Measurements from ENCODE around the gene HAAO.

- no peak for TF ChIP-seq CTCF (conservative IDR thresholded peaks at IDR 0.05; ENCODE audit: low read length)
- TF ChIP-seq EZH2phosphoT487 (IDR thresholded peaks at IDR 0.05; ENCODE audit: borderline replicate concordance) = no peak
Observed at GRCh38 chr2:42795275-42795674, 2.9 kb upstream of the HAAO start.
